Activated CD4-positive, alpha-beta T cell treated with anti-CD3 and anti-CD28 coated beads, Interleukin-2, amount 10 ng/mL, durations not matched to agents 7 days and 5 days (primary cell): ENCODE measurements around the gene RPL18. TPM values are rescaled to one million over a fixed set of nuclear protein-coding genes. Genes with fewer than 3 reads are reported as not detected.
A peak's percentile ranks its signal among the peaks of the same experiment; 100 is the strongest.
"Not testable (repeated sequence)": the region's sequence is repeated elsewhere in the genome, so short reads cannot be mapped to it uniquely, and the experiment has no call there.

Experiments
- CTCF ChIA-PET: fragments of 350-600 bp; sonication (Branson Sonifier 250); formaldehyde crosslinking; loops from one replicate; lab custom pipeline; 2021; ENCODE audit warnings: antibody characterized with exemption; lab: Charles Lee
- POLR2A ChIA-PET: fragments of 350-600 bp; sonication (Branson Sonifier 250); formaldehyde crosslinking; loops from one replicate; lab custom pipeline; 2021; ENCODE audit warnings: antibody characterized with exemption; lab: Charles Lee
- DNase-seq: peaks from one replicate; pipeline ENCODE4 v3.0.0-alpha.2; 2020
- H3K27ac Mint-ChIP-seq: one replicate; pipeline ENCODE4 v1.8.0; 2021; ENCODE audit warnings: mild to moderate bottlenecking, moderate library complexity, mixed read lengths
- H3K27me3 Mint-ChIP-seq: one replicate; pipeline ENCODE4 v1.8.0; 2021; ENCODE audit warnings: mixed read lengths
- H3K36me3 Mint-ChIP-seq: one replicate; pipeline ENCODE4 v1.8.0; 2021; ENCODE audit warnings: low read depth, mixed read lengths
- H3K4me1 Mint-ChIP-seq: one replicate; pipeline ENCODE4 v1.8.0; 2021; ENCODE audit warnings: mixed read lengths
- H3K4me3 Mint-ChIP-seq: one replicate; pipeline ENCODE4 v1.8.0; 2021; ENCODE audit warnings: mild to moderate bottlenecking, moderate library complexity, mixed read lengths
- H3K9me3 Mint-ChIP-seq: one replicate; pipeline ENCODE4 v1.8.0; 2021; ENCODE audit warnings: mixed read lengths
- total RNA-seq, 2 experiments: library from RNA; stranded (reverse); gene quantifications; one replicate each; pipeline ENCODE4 v1.2.3, GENCODE V29; 2021

The RPL18 gene
- total RNA-seq, 2 experiments from 2014 or later = 1,477 to 1,601 TPM

DNA sequence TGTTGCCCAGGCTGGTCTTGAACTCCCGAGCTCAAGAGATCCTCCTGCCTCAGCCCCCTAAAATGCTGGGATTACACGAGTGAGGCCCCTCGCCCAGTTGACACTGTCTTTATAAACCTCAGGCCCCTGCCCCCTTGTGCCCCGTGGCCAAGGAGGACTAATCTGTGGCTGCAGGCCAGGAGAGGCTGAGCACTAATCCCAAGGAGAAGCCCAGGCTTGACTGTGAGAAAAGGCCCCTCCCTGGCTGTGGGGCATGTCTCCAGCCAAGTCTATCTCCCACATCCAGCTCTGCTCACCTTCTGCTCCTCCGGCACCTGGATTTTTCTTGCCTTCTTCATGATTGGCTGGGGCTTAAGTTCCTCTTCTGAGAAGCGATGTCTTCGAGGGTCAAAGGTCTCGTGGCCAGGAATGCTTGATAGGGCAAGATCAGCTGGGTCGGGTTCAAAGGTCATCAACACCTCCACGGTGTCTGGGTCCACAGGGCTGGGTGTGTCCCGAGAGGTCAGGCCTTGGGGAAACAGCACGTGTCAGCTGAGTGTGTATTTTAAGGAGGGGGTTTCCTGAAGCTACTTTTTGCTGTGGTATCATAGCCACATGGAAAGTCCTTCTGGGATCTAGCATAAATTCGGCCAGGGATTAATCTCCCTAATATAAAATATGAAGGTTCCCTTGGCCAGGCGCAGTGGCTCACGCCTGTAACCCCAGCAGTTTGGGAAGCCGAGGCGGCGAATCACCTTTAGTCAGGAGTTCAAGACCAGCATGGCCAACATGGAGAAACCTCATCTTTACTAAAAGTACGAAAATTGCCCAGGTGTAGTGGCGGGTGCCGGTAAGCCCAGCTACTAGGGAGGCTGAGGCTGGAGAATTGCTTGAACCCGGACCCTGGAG lies 14.4 kb upstream of the RPL18 start:
- H3K4me1 Mint-ChIP-seq = peaks cover 56% of the 10 kb centered on the region

DNA sequence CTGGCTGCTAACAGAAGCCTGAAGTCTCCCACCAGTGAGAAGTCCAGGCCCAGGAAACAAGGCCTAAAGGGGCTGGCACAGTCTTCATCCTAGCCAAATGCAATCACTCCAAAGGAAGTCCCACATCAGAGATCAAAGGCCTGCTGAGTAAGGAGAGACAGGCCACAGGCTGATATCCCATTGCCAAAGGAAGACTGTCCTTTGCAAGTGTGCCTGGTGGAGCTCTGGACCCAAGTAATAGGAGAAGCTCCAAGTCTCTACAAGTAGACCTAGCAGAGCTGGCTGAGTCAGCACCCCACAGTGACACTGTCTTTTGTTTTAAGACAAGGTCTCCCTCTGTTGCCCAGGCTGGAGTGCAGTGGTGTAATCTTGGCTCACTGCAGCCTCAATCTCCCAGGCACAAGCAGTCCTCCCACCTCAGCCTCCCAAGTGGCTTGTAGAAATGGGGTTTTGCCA lies 13.7 kb upstream of the RPL18 start:
- Mint-ChIP-seq H3K4me1 (peaks cover 50% of the 10 kb centered on the region), H3K27ac (peak overlapping the region; percentile 62), H3K4me3 (no peak overlapping the region), H3K9me3 (no peaks in the 10 kb centered on the region), H3K36me3 (peaks cover 17% of the 10 kb centered on the region), H3K27me3 (no peaks in the 10 kb centered on the region)
- CTCF ChIA-PET = interaction anchor here (0.9 to 2.3 kb wide), 3 partner anchors 9 to 13 kb away, joined by 3 to 10 read pairs (median 8); partner anchors contain the start of gene CA11
- POLR2A ChIA-PET = no interaction called here
- DNase-seq = no peak

More for the DNA sequence above, 14.4 kb upstream of the RPL18 start:
- no peaks in the 10 kb centered on the region for H3K27me3 Mint-ChIP-seq
- ChIA-PET POLR2A (interaction anchor here (1.0 kb wide), 1 partner anchor 12 kb away, joined by 4 read pairs; the partner anchor contains the start of gene CA11), CTCF (interaction anchor here (0.5 to 2.3 kb wide), 6 partner anchors 10 to 565 kb away, joined by 3 to 10 read pairs (median 4); partner anchors contain the start of gene CA11)
- no peak overlapping the region for H3K4me3 Mint-ChIP-seq
- peak overlapping the region; percentile 90 for H3K27ac Mint-ChIP-seq
- peaks cover 17% of the 10 kb centered on the region for H3K36me3 Mint-ChIP-seq
- no peak for DNase-seq
- no peaks in the 10 kb centered on the region for H3K9me3 Mint-ChIP-seq

DNA sequence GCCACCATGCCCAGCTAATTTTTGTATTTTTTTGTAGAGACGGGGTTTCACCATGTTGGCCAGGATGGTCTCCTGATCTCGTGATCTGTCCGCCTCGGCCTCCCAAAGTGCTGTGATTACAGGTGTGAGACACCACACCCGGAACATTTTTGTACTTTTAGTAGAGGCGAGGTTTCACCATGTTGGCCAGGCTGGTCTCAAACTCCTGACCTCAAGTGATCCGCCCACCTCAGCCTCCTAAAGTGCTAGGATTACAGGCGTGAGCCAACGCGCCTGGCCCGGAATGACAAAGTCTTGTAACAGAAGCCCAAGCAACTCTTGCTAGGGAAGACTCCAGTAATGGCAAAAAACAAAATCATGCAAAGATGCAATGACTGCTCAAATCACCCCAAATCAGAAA lies 13.3 kb upstream of the RPL18 start:
- H3K9me3 Mint-ChIP-seq, CTCF ChIA-PET, DNase-seq, H3K27me3 Mint-ChIP-seq, POLR2A ChIA-PET, H3K4me3 Mint-ChIP-seq: not testable (repeated sequence)
- Mint-ChIP-seq H3K4me1 (peaks cover 48% of the 10 kb centered on the region), H3K36me3 (peaks cover 17% of the 10 kb centered on the region), H3K27ac (peak overlapping the region; percentile 62)

DNA sequence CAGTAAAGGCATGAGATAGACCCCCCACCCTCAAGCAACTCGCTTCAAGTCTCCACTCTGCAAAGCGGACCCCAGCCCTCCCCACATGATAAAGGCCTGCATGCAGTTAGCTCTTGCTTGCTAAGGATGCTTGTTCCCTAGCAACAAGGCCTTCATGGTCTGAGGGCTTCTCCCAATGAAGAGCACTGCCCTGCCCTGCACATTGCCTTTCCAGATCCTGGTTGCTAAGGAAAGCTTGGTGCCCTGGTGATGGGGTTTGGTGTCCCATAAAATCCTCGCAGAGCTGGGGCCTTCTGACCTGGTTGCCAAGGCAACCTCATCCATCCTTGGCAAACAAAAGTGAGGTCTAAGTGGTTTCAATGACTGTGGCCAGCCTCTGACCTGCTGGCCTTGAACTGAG lies 12.2 kb upstream of the RPL18 start:
- peaks cover 17% of the 10 kb centered on the region for H3K36me3 Mint-ChIP-seq
- peaks cover 52% of the 10 kb centered on the region for H3K4me1 Mint-ChIP-seq
- no peak overlapping the region for H3K4me3 Mint-ChIP-seq
- DNase-seq = no peak
- H3K27me3 Mint-ChIP-seq = no peaks in the 10 kb centered on the region
- ChIA-PET CTCF (interaction anchor here (0.7 to 1.3 kb wide), 2 partner anchors 10 to 22 kb away, joined by 3 read pairs; no protein-coding TSS in a partner anchor), POLR2A (no interaction called here)
- H3K9me3 Mint-ChIP-seq = no peaks in the 10 kb centered on the region
- no peak overlapping the region for H3K27ac Mint-ChIP-seq

DNA sequence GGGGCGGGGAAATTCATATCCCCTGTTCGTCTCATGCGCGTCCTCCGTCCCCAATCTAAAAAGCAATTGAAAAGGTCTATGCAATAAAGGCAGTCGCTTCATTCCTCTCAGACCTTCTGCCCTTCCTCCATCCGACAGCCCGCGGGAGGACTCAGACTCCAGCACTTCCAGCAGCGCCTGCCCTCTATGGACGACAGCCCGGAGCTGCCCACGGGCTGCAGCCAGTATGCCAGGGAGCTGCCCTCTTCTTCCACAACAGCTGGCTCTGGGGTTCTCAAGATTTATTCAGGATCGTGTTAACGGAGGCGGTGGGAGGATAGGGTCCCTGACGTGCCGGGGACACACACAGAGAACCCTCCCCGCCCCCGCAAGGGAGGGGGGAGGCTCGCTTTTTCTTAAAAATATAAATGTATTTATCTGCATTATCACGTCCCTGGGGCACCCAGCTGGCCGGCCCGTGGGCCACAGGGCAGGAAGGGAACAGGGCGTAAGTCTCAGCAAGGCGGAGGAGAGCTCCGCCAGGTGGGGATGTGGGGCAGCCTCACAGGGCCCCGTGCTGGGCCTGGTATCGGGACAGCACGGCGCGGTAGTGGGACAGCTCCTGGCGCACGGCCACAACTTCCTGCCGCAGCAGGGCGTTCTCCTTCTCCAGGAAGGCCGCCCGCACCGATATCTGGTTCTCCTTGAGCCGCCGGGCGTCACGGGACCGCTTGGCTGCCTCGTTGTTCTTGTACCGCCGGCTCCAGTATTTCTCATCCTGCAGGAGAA lies 11.5 kb upstream of the RPL18 start:
- no peak for DNase-seq
- POLR2A ChIA-PET = no interaction called here
- Mint-ChIP-seq H3K4me1 (peaks cover 51% of the 10 kb centered on the region), H3K27ac (peak overlapping the region; percentile 80), H3K4me3 (no peak overlapping the region), H3K36me3 (peaks cover 17% of the 10 kb centered on the region), H3K27me3 (no peaks in the 10 kb centered on the region), H3K9me3 (no peaks in the 10 kb centered on the region)
- CTCF ChIA-PET = interaction anchor here (1.0 to 1.3 kb wide), 2 partner anchors 10 to 11 kb away, joined by 3 to 6 read pairs; no protein-coding TSS in a partner anchor

DNA sequence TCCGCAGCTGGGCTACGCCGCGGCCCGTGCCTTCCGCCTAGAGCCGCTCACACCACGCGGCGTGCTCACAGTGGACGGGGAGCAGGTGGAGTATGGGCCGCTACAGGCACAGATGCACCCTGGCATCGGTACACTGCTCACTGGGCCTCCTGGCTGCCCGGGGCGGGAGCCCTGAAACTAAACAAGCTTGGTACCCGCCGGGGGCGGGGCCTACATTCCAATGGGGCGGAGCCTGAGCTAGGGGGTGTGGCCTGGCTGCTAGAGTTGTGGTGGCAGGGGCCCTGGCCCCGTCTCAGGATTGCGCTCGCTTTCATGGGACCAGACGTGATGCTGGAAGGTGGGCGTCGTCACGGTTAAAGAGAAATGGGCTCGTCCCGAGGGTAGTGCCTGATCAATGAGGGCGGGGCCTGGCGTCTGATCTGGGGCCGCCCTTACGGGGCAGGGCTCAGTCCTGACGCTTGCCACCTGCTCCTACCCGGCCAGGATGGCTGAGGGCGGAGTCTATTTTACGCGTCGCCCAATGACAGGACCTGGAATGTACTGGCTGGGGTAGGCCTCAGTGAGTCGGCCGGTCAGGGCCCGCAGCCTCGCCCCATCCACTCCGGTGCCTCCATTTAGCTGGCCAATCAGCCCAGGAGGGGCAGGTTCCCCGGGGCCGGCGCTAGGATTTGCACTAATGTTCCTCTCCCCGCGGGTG lies 10.8 kb upstream of the RPL18 start:
- ChIA-PET POLR2A (no interaction called here), CTCF (interaction anchor here (1.0 to 1.1 kb wide), 2 partner anchors 9 to 17 kb away, joined by 3 to 6 read pairs; partner anchors contain the start of gene CA11)
- Mint-ChIP-seq H3K9me3 (no peaks in the 10 kb centered on the region), H3K4me3 (no peak overlapping the region), H3K27ac (no peak overlapping the region), H3K36me3 (peaks cover 17% of the 10 kb centered on the region), H3K27me3 (no peaks in the 10 kb centered on the region), H3K4me1 (peaks cover 53% of the 10 kb centered on the region)
- DNase-seq = no peak

DNA sequence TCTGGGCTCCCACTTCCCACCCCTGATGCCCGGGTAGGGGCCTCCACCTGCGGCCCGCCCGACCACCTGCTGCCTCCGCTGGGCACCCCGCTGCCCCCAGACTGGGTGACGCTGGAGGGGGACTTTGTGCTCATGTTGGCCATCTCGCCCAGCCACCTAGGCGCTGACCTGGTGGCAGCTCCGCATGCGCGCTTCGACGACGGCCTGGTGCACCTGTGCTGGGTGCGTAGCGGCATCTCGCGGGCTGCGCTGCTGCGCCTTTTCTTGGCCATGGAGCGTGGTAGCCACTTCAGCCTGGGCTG lies 10.3 kb upstream of the RPL18 start:
- Mint-ChIP-seq H3K4me3 (no peak overlapping the region), H3K9me3 (no peaks in the 10 kb centered on the region), H3K36me3 (peaks cover 16% of the 10 kb centered on the region), H3K4me1 (peaks cover 52% of the 10 kb centered on the region), H3K27ac (no peak overlapping the region), H3K27me3 (no peaks in the 10 kb centered on the region)
- DNase-seq = no peak
- ChIA-PET POLR2A (no interaction called here), CTCF (interaction anchor here (1.1 to 1.2 kb wide), 2 partner anchors 17 to 29 kb away, joined by 3 read pairs; partner anchors contain the start of gene CA11)

DNA sequence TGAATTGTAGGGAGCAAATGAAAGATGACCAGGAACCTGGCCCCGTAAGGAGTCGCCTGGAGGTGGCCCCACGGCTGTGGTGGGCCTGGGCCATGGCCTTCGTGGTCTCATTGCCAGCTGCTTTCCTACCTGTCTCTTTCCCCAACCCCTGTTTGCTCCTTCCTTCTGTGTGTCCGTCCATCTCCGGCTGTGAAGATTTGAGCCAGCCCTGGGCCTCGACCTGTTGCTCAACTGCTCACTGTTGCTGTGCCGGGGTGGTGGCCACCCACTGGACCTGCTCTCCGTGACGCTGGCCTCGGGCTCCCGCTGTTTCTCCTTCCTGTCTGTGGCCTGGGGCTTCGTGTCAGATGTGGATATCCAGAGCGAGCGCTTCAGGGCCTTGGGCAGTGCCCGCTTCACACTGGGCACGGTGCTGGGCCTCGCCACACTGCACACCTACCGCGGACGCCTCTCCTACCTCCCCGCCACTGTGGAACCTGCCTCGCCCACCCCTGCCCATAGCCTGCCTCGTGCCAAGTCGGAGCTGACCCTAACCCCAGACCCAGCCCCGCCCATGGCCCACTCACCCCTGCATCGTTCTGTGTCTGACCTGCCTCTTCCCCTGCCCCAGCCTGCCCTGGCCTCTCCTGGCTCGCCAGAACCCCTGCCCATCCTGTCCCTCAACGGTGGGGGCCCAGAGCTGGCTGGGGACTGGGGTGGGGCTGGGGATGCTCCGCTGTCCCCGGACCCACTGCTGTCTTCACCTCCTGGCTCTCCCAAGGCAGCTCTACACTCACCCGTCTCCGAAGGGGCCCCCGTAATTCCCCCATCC lies 9.7 kb upstream of the RPL18 start:
- no peak overlapping the region for H3K4me3 Mint-ChIP-seq
- H3K9me3 Mint-ChIP-seq = no peaks in the 10 kb centered on the region
- DNase-seq = no peak
- ChIA-PET POLR2A (no interaction called here), CTCF (interaction anchor here (0.5 to 1.2 kb wide), 3 partner anchors 18 to 28 kb away, joined by 3 to 4 read pairs (median 3); partner anchors contain the start of gene CA11)
- H3K27ac Mint-ChIP-seq = no peak overlapping the region
- peaks cover 52% of the 10 kb centered on the region for H3K4me1 Mint-ChIP-seq
- peaks cover 18% of the 10 kb centered on the region for H3K36me3 Mint-ChIP-seq
- H3K27me3 Mint-ChIP-seq = no peaks in the 10 kb centered on the region

DNA sequence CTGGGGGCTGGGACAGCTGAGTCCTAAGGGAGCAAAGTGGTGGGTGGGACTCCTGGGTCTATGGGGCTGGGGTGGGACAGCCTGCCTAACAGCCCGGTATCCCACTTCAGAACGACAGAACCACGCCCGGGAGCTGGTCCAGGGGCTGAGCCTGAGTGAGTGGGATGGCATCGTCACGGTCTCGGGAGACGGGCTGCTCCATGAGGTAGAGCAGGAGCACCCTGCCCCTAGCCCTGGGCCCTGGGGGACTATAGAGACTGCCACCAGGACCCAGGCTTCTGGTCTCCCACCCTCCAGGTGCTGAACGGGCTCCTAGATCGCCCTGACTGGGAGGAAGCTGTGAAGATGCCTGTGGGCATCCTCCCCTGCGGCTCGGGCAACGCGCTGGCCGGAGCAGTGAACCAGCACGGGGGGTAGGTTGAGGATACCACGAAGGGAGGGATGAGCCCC lies 8.9 kb upstream of the RPL18 start:
- Mint-ChIP-seq H3K36me3 (peaks cover 22% of the 10 kb centered on the region), H3K4me3 (no peak overlapping the region), H3K27ac (no peak overlapping the region), H3K4me1 (peaks cover 51% of the 10 kb centered on the region), H3K27me3 (no peaks in the 10 kb centered on the region), H3K9me3 (no peaks in the 10 kb centered on the region)
- CTCF ChIA-PET = no interaction called here
- no peak for DNase-seq
- POLR2A ChIA-PET = no interaction called here

DNA sequence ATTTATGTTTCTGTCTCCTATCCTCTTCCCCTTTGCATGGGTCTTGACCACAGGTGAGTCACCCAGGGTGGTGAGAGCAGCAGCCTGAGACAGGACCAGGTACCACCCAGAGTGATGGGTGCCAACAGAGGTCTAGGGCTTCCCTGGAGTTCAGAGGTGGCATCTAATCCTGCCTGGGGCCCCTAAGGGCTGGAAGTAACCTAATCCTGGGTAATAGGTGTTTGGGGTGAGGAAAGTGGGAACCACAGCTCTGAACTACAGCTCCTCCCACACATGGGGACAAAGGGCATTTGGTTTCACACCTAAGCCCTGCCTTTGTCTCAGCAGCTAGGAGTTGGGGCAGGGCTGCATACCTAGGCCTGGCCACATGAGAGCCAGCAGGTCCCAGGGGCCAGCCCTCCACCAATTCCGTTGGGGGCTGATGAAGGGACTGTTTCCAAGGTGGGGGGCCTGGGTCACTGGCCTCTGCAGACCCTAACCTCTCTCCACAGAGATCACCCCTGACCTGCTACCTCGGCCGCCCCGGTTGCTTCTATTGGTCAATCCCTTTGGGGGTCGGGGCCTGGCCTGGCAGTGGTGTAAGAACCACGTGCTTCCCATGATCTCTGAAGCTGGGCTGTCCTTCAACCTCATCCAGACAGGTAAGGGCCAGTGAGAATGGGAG lies 8.4 kb upstream of the RPL18 start:
- CTCF ChIA-PET = no interaction called here

DNA sequence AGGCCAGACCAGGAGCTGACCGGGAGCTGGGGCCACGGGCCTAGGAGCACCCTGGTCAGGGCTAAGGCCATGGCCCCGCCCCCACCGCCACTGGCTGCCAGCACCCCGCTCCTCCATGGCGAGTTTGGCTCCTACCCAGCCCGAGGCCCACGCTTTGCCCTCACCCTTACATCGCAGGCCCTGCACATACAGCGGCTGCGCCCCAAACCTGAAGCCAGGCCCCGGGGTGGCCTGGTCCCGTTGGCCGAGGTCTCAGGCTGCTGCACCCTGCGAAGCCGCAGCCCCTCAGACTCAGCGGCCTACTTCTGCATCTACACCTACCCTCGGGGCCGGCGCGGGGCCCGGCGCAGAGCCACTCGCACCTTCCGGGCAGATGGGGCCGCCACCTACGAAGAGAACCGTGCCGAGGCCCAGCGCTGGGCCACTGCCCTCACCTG lies 6.9 kb upstream of the RPL18 start:
- ChIA-PET CTCF (no interaction called here), POLR2A (no interaction called here)
- Mint-ChIP-seq H3K36me3 (peaks cover 22% of the 10 kb centered on the region), H3K9me3 (no peaks in the 10 kb centered on the region), H3K4me3 (no peak overlapping the region), H3K4me1 (peaks cover 50% of the 10 kb centered on the region), H3K27me3 (no peaks in the 10 kb centered on the region), H3K27ac (no peak overlapping the region)
- no peak for DNase-seq

More for the DNA sequence above, 8.4 kb upstream of the RPL18 start:
- Mint-ChIP-seq H3K27ac (no peak overlapping the region), H3K4me1 (peaks cover 48% of the 10 kb centered on the region), H3K36me3 (peaks cover 20% of the 10 kb centered on the region), H3K27me3 (no peaks in the 10 kb centered on the region), H3K9me3 (no peaks in the 10 kb centered on the region), H3K4me3 (no peak overlapping the region)
- DNase-seq = no peak
- POLR2A ChIA-PET = no interaction called here
